MM.1S (cell line): ENCODE data around the gene ZFP36L2.

Source experiments
- DNase-seq: peaks from one replicate; pipeline ENCODE4 v3.0.0-alpha.2; 2015
- H2AFZ ChIP-seq: fragments of 300-600 bp; sonication (generic); 2 replicates; pipeline ENCODE4 v1.6.0; 2016; ENCODE audit warnings: antibody characterized with exemption, low read length
- H3F3A ChIP-seq: fragments of 300-600 bp; sonication (generic); 2 replicates; pipeline ENCODE4 v1.6.1; 2016; ENCODE audit warnings: mild to moderate bottlenecking, antibody characterized with exemption, low read length, moderate library complexity, mixed read lengths; ENCODE audit not compliant: insufficient read depth
- H3K27ac ChIP-seq: fragments of 300-600 bp; sonication (generic); 2 replicates; pipeline ENCODE4 v1.5.1; 2016; ENCODE audit warnings: mild to moderate bottlenecking, low read length
- H3K27me3 ChIP-seq: fragments of 300-600 bp; sonication (generic); replicated peaks from 2 replicates; pipeline ENCODE4 v1.6.0; 2016; ENCODE audit warnings: low read length; ENCODE audit not compliant: insufficient read depth
- H3K36me3 ChIP-seq: fragments of 300-600 bp; sonication (generic); replicated peaks from 2 replicates; pipeline ENCODE4 v1.6.1; 2016; ENCODE audit warnings: mild to moderate bottlenecking, low read length, mixed read lengths; ENCODE audit not compliant: insufficient read depth
- H3K4me1 ChIP-seq: fragments of 300-600 bp; sonication (generic); 2 replicates; pipeline ENCODE4 v1.6.1; 2016; ENCODE audit warnings: low read length, mixed read lengths
- H3K4me2 ChIP-seq: fragments of 300-600 bp; sonication (generic); 2 replicates; pipeline ENCODE4 v1.6.0; 2016; ENCODE audit warnings: low read depth, low read length
- H3K4me3 ChIP-seq: fragments of 300-600 bp; sonication (generic); 2 replicates; pipeline ENCODE4 v1.5.1; 2016; ENCODE audit warnings: low read length, mixed read lengths
- H3K79me2 ChIP-seq: fragments of 300-600 bp; sonication (generic); 2 replicates; pipeline ENCODE4 v1.6.1; 2016; ENCODE audit warnings: mixed run types, low read length, mixed read lengths
- H3K9ac ChIP-seq: fragments of 300-600 bp; sonication (generic); 2 replicates; pipeline ENCODE4 v1.6.1; 2016; ENCODE audit warnings: low read length, mixed read lengths
- H3K9me2 ChIP-seq: fragments of 300-600 bp; sonication (generic); replicated peaks from 2 replicates; pipeline ENCODE4 v1.6.1; 2016; ENCODE audit warnings: mild to moderate bottlenecking, low read length, mixed read lengths; ENCODE audit not compliant: insufficient read depth
- H3K9me3 ChIP-seq: fragments of 300-600 bp; sonication (generic); replicated peaks from 2 replicates; pipeline ENCODE4 v1.6.1; 2016; ENCODE audit warnings: mild to moderate bottlenecking, low read length, mixed read lengths; ENCODE audit not compliant: insufficient read depth
- H4K20me1 ChIP-seq: fragments of 300-600 bp; sonication (generic); 2 replicates; pipeline ENCODE4 v1.6.1; 2016; ENCODE audit warnings: mild to moderate bottlenecking, low read length, moderate library complexity, mixed read lengths; ENCODE audit not compliant: insufficient read depth
- EZH2 ChIP-seq: fragments of 300-600 bp; sonication (generic); optimal IDR thresholded peaks from 2 replicates; pipeline ENCODE3; 2017; ENCODE audit warnings: low read depth, mild to moderate bottlenecking, antibody characterized with exemption, low read length, mixed read lengths
- EZH2phosphoT487 ChIP-seq: fragments of 300-600 bp; sonication (generic); IDR thresholded peaks from 2 replicates; pipeline ENCODE4 v1.6.1; 2018; ENCODE audit warnings: antibody characterized with exemption, low read length
- TF ChIP-seq, protein P1 (sequence below): fragments of 300-600 bp; sonication (generic); IDR thresholded peaks from 2 replicates; pipeline ENCODE4 v1.5.1; 2016; ENCODE audit warnings: antibody characterized with exemption, low read length, mixed read lengths

ZFP36L2 gene

DNA sequence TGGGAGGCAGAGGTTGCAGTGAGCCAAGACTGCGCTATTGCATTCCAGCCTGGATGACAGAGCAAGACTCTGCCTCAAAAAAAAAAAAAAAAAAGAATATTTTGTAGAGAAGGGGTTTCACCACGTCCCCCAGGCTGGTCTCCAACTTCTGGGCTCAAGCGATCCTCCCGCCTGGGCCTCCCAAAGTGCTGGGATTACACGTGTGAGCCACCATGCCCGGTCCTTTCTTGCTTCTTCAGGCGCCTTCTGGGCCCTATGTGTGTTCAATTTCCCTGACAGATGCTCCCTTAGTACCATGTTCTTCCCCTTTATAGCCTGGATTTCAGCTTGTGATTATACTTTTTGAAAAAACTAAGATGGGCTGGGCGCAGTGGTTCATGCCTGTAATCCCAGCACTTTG lies 9.8 kb downstream of the ZFP36L2 start:
- no peak overlapping the region for H3K4me3 ChIP-seq
- no peak for DNase-seq
- H3K9ac ChIP-seq = no peak overlapping the region
- H3K79me2 ChIP-seq = peaks cover 17% of the 10 kb centered on the region
- H2AFZ ChIP-seq = no peak overlapping the region
- no peaks in the 10 kb centered on the region for H3K36me3 ChIP-seq
- H4K20me1 ChIP-seq = no peaks in the 10 kb centered on the region
- H3K27ac ChIP-seq = no peak overlapping the region
- H3K9me2 ChIP-seq = no peaks in the 10 kb centered on the region
- no peaks in the 10 kb centered on the region for H3K27me3 ChIP-seq
- TF ChIP-seq EZH2phosphoT487 (no peak), EZH2 (no peak)
- TF ChIP-seq, protein P1, sequence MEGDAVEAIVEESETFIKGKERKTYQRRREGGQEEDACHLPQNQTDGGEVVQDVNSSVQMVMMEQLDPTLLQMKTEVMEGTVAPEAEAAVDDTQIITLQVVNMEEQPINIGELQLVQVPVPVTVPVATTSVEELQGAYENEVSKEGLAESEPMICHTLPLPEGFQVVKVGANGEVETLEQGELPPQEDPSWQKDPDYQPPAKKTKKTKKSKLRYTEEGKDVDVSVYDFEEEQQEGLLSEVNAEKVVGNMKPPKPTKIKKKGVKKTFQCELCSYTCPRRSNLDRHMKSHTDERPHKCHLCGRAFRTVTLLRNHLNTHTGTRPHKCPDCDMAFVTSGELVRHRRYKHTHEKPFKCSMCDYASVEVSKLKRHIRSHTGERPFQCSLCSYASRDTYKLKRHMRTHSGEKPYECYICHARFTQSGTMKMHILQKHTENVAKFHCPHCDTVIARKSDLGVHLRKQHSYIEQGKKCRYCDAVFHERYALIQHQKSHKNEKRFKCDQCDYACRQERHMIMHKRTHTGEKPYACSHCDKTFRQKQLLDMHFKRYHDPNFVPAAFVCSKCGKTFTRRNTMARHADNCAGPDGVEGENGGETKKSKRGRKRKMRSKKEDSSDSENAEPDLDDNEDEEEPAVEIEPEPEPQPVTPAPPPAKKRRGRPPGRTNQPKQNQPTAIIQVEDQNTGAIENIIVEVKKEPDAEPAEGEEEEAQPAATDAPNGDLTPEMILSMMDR = no peak
- H3K9me3 ChIP-seq = no peaks in the 10 kb centered on the region
- peaks cover 45% of the 10 kb centered on the region for H3F3A ChIP-seq
- H3K4me2 ChIP-seq = no peak overlapping the region
- peaks cover 16% of the 10 kb centered on the region for H3K4me1 ChIP-seq

DNA sequence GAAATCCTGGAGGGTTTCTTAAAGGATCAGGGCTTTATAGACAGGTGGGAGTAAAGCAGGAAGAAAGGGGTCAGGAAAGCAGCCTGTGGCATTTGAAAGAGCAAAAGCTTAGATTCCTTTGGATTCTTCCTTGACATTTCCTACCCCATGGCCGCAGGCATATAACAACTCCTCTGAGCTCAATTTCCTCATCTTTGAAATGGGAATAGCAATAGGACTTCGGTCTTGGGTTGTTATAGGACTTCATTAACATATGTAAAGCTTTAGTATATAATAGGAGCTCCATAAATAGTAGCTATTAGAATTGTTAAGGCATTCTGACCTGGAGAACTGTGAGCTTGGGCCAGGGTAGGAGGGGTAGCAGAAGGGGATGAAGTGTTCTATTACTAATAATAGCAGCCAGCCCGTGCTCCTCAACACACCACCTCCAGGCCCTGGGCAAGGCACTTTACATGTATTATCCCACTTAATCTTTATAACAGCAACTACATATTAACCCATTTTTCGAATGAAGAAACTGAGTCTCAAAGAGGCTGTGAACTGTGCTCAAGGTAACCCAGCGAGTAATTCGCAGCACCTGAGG lies 10.6 kb downstream of the ZFP36L2 start:
- H3K4me1 ChIP-seq = peaks cover 16% of the 10 kb centered on the region
- no peak for DNase-seq
- H3K79me2 ChIP-seq = peaks cover 9% of the 10 kb centered on the region
- peaks cover 37% of the 10 kb centered on the region for H3F3A ChIP-seq
- H2AFZ ChIP-seq = no peak overlapping the region
- TF ChIP-seq EZH2phosphoT487 (no peak), EZH2 (no peak)
- TF ChIP-seq, protein P1 = no peak
- no peaks in the 10 kb centered on the region for H3K9me2 ChIP-seq
- no peaks in the 10 kb centered on the region for H3K36me3 ChIP-seq
- no peaks in the 10 kb centered on the region for H3K9me3 ChIP-seq
- H3K27ac ChIP-seq = no peak overlapping the region
- no peak overlapping the region for H3K4me3 ChIP-seq
- H3K4me2 ChIP-seq = no peak overlapping the region
- no peak overlapping the region for H3K9ac ChIP-seq
- H4K20me1 ChIP-seq = no peaks in the 10 kb centered on the region
- H3K27me3 ChIP-seq = no peaks in the 10 kb centered on the region

- Histone ChIP-seq H3K27ac (no peak overlapping the region), H3K9ac (no peak overlapping the region), H3K27me3 (no peaks in the 10 kb centered on the region), H3K79me2 (peaks cover 3% of the 10 kb centered on the region; the same call in 1 of the 2 replicates), H3K9me3 (no peaks in the 10 kb centered on the region), H2AFZ (no peak overlapping the region), H3K4me2 (no peak overlapping the region), H4K20me1 (no peaks in the 10 kb centered on the region), H3K9me2 (no peaks in the 10 kb centered on the region), H3K4me1 (peaks cover 15% of the 10 kb centered on the region), H3K4me3 (no peak overlapping the region), H3K36me3 (no peaks in the 10 kb centered on the region), H3F3A (peaks cover 22% of the 10 kb centered on the region)
- no peak for DNase-seq
- no peak for TF ChIP-seq EZH2phosphoT487
These were observed 12.2 kb downstream of the ZFP36L2 start for GRCh38 chr2:43214253-43214652.

GRCh38 chr2:43212931-43213330 lies 13.5 kb downstream of the ZFP36L2 start:
- no peak overlapping the region for H3K27ac ChIP-seq
- H3K9me2 ChIP-seq = no peaks in the 10 kb centered on the region
- no peak for TF ChIP-seq EZH2
- no peak for TF ChIP-seq EZH2phosphoT487
- TF ChIP-seq, protein P1 = no peak
- no peaks in the 10 kb centered on the region for H3K27me3 ChIP-seq
- H4K20me1 ChIP-seq = no peaks in the 10 kb centered on the region
- no peaks in the 10 kb centered on the region for H3K9me3 ChIP-seq
- H3K9ac ChIP-seq = no peak overlapping the region
- H3K4me2 ChIP-seq = no peak overlapping the region
- H3K36me3 ChIP-seq = no peaks in the 10 kb centered on the region
- no peaks in the 10 kb centered on the region for H3K79me2 ChIP-seq
- H3F3A ChIP-seq = peaks cover 8% of the 10 kb centered on the region
- H3K4me3 ChIP-seq = no peak overlapping the region
- peaks cover 8% of the 10 kb centered on the region for H3K4me1 ChIP-seq
- no peak for DNase-seq
- H2AFZ ChIP-seq = no peak overlapping the region
